HS-27A (cell line): Measurements from ENCODE around the gene C6orf47.
"Not testable (repeated sequence)": the region's sequence is repeated elsewhere in the genome, so short reads cannot be mapped to it uniquely, and the experiment has no call there.

Experiments
- DNase-seq: peaks from one replicate; pipeline ENCODE4 v3.0.0-alpha.2; 2012; ENCODE audit warnings: low read depth, missing footprints

Gene C6orf47

GRCh38 chr6:31660381-31661261, at the start of gene C6orf47:
C6orf47 (minus strand) TSS chr6:31660778; CDS start chr6:31659947, 831 bp downstream.
- no peak for DNase-seq

- not testable (repeated sequence) for DNase-seq
These were observed 48.6 kb upstream of the C6orf47 start for GRCh38 chr6:31709157-31709556.

- no peak for DNase-seq
These were observed 47.6 kb upstream of the C6orf47 start for GRCh38 chr6:31708224-31708623.

- no peak for DNase-seq
These were observed 47.1 kb upstream of the C6orf47 start for GRCh38 chr6:31707701-31708100.

GRCh38 chr6:31706599-31706998, 46.0 kb upstream of the C6orf47 start, which contains the start of gene LY6G6F:
LY6G6F (plus strand) TSS chr6:31706866; CDS start chr6:31706907, 41 bp downstream.
- DNase-seq: no peak

GRCh38 chr6:31705931-31706330, 45.4 kb upstream of the C6orf47 start:
- DNase-seq: no peak

- DNase-seq: peak; percentile 94
These were observed 42.5 kb upstream of the C6orf47 start, which contains the start of gene ABHD16A for GRCh38 chr6:31702819-31703716. ABHD16A (minus strand) TSS chr6:31703324; CDS start chr6:31703281, 43 bp downstream.

- DNase-seq: no peak
These were observed 41.8 kb upstream of the C6orf47 start for GRCh38 chr6:31702405-31702818.

- no peak for DNase-seq
These were observed 41.3 kb upstream of the C6orf47 start for GRCh38 chr6:31701666-31702404.

- no peak for DNase-seq
These were observed 40.3 kb upstream of the C6orf47 start for GRCh38 chr6:31700740-31701401.

GRCh38 chr6:31697555-31697954, 37.0 kb upstream of the C6orf47 start:
- no peak for DNase-seq

GRCh38 chr6:31693535-31693934, 33.0 kb upstream of the C6orf47 start:
- DNase-seq: no peak

- no peak for DNase-seq
These were observed 32.3 kb upstream of the C6orf47 start for GRCh38 chr6:31692886-31693285.

- no peak for DNase-seq
These were observed 31.8 kb upstream of the C6orf47 start for GRCh38 chr6:31692353-31692752.

- DNase-seq: no peak
These were observed 31.1 kb upstream of the C6orf47 start for GRCh38 chr6:31691564-31692108.

GRCh38 chr6:31691078-31691463, 30.5 kb upstream of the C6orf47 start:
- no peak for DNase-seq

GRCh38 chr6:31690231-31691077, 29.9 kb upstream of the C6orf47 start:
- no peak for DNase-seq

- no peak for DNase-seq
These were observed 28.9 kb upstream of the C6orf47 start for GRCh38 chr6:31689249-31690110.
